ENCODE results near the gene NR2F2.

NR2F2 gene

DNA sequence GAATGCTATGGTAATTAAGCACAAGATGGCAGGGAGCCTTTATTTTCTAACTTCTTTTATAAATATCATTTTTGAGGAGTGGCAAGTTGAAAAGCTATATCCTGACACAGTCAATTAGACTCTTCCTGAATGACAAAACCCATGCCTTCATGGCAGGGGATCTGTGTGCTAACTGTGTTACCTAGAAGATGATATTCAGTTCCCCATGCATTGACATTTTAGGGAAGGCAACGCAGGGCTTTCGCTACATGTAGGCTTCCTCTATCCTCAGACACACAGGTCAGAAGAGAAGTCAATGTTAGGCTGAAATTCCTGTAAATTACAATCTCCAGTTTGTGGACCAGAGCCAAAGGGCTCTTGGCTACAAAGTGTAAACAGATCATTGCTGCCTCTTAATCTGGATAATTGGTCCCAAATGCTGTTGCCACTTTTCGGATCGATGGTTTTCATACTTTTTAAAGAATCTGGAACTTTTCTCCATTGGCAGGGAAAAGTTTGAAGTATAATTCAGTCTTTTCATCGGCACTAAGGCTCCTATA is 22.6 kb upstream of the NR2F2 start:
- H3K9me3 Mint-ChIP-seq = no peaks in the 10 kb centered on the region
- H3K36me3 Mint-ChIP-seq (ENCODE audit: low read depth) = no peaks in the 10 kb centered on the region
- no peaks in the 10 kb centered on the region for H3K27me3 Mint-ChIP-seq
- no peaks in the 10 kb centered on the region for H3K4me1 Mint-ChIP-seq (ENCODE audit: low read depth)
- intact Hi-C loops (cut with micrococcal nuclease) = no loop called here
- H3K4me3 Mint-ChIP-seq = no peak overlapping the region
- H3K27ac Mint-ChIP-seq = no peak overlapping the region

DNA sequence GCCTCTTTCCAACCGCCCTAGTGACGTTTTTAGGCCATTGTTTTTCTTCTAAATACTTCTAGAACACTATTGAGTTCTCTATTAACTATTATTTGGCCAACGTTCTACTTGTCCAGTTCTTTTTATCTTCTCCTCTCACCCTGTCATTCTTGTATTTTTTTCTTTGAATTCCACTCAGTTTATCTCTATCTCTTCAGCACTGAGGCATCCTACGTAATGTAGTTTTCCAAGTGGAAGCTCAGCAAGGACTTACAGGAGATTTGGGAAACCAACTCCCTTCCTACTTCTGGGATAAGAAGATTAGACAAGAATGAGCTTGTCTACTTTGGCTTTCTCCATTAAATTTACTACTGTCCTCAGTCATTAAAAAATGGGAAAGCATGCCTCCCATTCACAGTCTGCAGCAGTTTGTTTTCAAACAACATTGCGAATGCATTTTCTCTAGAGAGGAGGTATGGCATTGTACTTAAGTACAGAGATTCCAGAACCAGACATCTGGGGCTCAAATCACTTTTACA is 21.3 kb upstream of the NR2F2 start:
- H3K4me3 Mint-ChIP-seq = no peak overlapping the region
- no peaks in the 10 kb centered on the region for H3K4me1 Mint-ChIP-seq (ENCODE audit: low read depth)
- no peaks in the 10 kb centered on the region for H3K36me3 Mint-ChIP-seq (ENCODE audit: low read depth)
- intact Hi-C loops (cut with micrococcal nuclease) = no loop called here
- no peak overlapping the region for H3K27ac Mint-ChIP-seq
- peaks cover 2% of the 10 kb centered on the region for H3K27me3 Mint-ChIP-seq
- no peaks in the 10 kb centered on the region for H3K9me3 Mint-ChIP-seq

DNA sequence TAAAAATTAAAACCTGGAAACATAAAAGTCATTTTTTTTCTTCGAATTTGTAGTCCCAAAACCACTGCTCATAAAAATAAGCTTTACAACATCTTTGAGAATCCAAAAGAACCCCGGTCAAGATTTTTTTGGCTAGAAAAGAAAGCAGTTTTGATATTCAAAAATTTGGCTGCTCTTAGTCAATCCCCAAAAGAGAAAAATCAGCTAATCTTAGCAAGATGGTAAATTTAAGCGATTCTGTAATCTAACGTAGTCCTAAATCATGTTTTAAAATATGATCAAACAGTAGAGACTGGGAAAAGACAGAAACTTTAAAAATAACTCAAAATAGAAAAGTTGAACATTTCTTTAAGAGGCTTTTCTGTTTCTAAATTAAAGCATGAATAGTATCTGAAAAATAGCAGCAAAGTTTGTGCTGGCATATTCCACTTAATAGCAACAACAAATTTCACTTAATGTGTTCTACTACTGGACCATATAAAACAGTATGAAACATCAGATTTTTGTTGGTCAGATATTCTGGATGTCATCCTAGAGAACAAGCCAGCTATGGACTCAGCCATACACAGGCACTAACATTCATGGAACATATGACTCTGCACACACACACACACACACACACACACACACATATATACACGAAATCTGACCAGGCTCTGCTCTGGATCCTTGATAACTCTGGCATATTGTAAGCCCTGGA is 19.1 kb upstream of the NR2F2 start:
- intact Hi-C loops (cut with micrococcal nuclease) = no loop called here
- Mint-ChIP-seq H3K27me3 (peaks cover 7% of the 10 kb centered on the region), H3K9me3 (no peaks in the 10 kb centered on the region), H3K4me1 (ENCODE audit: low read depth) (no peaks in the 10 kb centered on the region), H3K4me3 (no peak overlapping the region), H3K27ac (no peak overlapping the region), H3K36me3 (ENCODE audit: low read depth) (no peaks in the 10 kb centered on the region)

DNA sequence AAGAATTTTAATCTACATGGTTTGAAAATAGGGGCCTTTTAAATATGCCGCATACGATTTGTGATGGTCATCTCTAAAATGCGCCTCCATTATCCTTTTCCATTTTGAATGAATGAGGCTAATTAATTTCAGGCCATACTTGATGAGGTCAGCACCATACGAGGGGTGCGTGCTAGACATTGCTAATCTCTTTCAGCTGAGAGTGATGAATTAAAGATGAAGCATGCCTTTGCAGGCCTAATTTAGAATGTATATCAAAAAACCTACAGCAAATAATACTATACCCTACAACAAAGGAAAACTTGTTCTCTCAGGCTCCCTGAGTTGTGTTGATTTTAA is 18.6 kb upstream of the NR2F2 start:
- Mint-ChIP-seq H3K27me3 (peaks cover 9% of the 10 kb centered on the region), H3K36me3 (ENCODE audit: low read depth) (no peaks in the 10 kb centered on the region), H3K9me3 (no peaks in the 10 kb centered on the region), H3K4me1 (ENCODE audit: low read depth) (no peaks in the 10 kb centered on the region), H3K4me3 (no peak overlapping the region), H3K27ac (no peak overlapping the region)
- intact Hi-C loops (cut with micrococcal nuclease) = no loop called here

DNA sequence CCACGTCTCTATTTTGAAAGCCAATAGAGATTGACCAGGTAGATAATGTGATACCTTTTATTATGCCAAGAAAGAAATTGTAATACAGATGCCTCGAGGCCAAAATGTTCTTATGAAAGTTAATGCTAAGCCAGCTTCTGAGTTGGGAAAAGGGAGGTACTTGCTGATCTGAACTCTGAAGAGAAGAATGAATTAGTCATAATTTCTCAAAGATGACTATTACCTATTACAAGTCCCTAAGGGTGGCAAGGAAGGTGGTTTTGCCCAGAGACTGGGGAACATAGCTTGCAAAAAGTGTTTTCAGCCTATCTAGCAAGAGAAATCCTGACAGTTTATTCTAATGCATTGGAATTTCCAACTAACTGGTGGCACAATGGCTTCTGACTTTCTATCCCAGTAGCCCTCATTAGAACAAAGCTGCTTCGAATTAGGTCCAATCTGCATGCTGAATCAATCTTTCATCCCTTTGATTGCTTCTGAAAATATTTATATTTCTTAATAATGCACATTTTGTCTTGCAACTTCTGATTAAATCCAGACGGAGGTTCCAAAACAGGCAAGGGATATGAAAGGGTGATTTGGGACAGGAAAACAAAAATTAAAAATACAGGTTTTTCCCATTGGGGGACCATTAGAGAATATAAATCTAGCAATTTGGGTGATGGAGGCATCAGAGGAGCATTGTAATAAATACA is 17.7 kb upstream of the NR2F2 start:
- H3K9me3 Mint-ChIP-seq = no peaks in the 10 kb centered on the region
- H3K27me3 Mint-ChIP-seq = peaks cover 16% of the 10 kb centered on the region
- H3K27ac Mint-ChIP-seq = no peak overlapping the region
- no peak overlapping the region for H3K4me3 Mint-ChIP-seq
- intact Hi-C loops (cut with micrococcal nuclease) = no loop called here
- no peaks in the 10 kb centered on the region for H3K4me1 Mint-ChIP-seq (ENCODE audit: low read depth)
- H3K36me3 Mint-ChIP-seq (ENCODE audit: low read depth) = no peaks in the 10 kb centered on the region

DNA sequence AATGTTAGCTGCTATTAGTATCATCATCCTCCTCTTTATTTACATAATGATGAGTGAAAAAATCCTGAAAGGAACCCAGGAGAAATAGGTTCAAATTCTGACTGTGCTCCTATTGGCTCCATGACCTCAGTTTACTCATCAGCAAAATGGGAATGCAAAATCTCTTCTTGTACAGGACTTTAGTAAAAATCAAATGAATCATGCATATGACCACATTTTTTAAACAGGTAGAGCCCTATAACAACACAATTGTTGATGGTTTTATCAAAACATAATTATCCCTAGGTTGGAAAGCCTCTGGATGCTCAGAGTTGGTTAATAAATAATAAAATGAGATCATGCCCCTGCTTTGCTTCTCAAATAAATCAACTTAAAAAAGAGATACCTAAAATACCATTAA is 16.0 kb upstream of the NR2F2 start:
- peaks cover 25% of the 10 kb centered on the region for H3K27me3 Mint-ChIP-seq
- no peaks in the 10 kb centered on the region for H3K36me3 Mint-ChIP-seq (ENCODE audit: low read depth)
- H3K9me3 Mint-ChIP-seq = no peaks in the 10 kb centered on the region
- no peak overlapping the region for H3K4me3 Mint-ChIP-seq
- H3K27ac Mint-ChIP-seq = no peak overlapping the region
- no peaks in the 10 kb centered on the region for H3K4me1 Mint-ChIP-seq (ENCODE audit: low read depth)
- intact Hi-C loops (cut with micrococcal nuclease) = no loop called here

DNA sequence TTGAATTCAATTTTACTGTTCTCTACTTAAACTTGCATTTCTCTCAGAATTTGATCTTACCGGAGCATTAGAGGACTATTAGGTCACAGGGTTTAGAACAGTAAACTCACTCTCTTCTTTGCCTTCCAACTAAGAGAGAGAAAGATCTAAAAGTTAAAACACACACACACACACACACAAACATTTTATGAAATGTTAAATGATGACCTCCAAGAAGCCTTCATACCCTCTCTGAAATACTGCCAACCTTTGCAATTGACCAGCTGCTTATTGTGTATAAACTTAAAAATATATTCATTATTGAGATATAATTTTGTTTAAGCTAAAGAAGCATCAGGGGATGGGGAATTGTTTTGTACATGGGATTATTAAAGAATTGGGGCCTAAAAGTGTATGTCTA is 15.5 kb upstream of the NR2F2 start:
- H3K36me3 Mint-ChIP-seq (ENCODE audit: low read depth) = no peaks in the 10 kb centered on the region
- H3K4me3 Mint-ChIP-seq = no peak overlapping the region
- H3K27me3 Mint-ChIP-seq = peaks cover 29% of the 10 kb centered on the region

DNA sequence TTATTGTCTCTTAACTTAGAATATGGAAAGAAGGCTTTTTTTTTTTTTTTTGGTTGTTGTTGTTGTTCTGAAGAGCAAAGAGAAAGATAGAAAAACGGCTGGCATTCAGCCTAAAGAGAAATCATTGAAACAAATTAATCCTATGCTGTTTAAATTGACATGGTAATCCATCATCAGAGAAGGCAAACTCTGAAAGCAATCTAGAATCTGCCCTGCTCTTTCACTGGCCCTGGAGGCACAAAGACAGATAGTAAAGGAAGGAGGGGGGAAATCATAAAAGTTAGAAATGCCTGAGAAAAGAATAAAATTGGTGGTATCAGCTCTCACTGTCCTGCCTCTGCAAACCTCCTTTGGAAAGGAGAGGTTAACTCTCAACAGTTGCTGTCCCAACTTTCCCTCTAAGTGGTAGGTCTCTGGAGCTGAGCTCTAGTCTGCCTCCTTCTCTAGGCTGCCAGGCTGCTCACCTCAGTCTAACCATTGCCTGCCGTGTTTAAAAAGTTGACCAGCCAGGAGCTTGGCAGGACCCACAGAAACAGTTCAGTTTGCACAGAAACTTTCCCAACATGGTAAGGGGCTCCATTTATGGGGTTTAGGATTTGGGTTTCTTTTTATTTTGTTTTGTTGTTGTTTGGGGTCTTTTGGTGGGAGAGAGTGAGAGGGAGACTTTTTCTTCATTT is 13.4 kb upstream of the NR2F2 start:
- no peak overlapping the region for H3K27ac Mint-ChIP-seq
- H3K27me3 Mint-ChIP-seq = peaks cover 48% of the 10 kb centered on the region
- H3K4me3 Mint-ChIP-seq = no peak overlapping the region

More for the DNA sequence above, 15.5 kb upstream of the NR2F2 start:
- Mint-ChIP-seq H3K4me1 (ENCODE audit: low read depth) (no peaks in the 10 kb centered on the region), H3K27ac (no peak overlapping the region), H3K9me3 (no peaks in the 10 kb centered on the region)
- intact Hi-C loops (cut with micrococcal nuclease) = no loop called here

DNA sequence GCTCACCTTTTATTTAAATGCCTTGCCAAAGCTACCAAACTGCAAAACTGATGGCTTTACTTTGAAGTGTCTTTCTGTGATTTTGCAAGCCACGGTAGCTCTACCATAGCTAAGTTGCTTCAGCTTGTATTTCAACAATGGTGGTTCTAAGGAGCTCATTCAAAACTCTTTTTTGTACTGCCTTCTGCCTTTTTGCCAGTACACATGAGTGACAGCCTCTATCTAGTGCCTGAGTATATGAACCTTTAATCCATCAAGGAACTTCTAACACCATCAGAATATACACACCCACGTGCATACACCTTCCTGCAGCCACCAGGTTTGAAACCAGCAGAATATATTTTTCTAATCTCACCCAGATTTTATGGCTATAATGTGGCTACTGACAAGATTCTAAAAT is 10.4 kb upstream of the NR2F2 start:
- intact Hi-C loops (cut with micrococcal nuclease) = loop anchor here (10.0 kb wide), 2 partner anchors 915 to 1435 kb away; no protein-coding TSS in a partner anchor
- Mint-ChIP-seq H3K4me1 (ENCODE audit: low read depth) (no peaks in the 10 kb centered on the region), H3K9me3 (no peaks in the 10 kb centered on the region), H3K27ac (no peak overlapping the region), H3K27me3 (peaks cover 74% of the 10 kb centered on the region), H3K36me3 (ENCODE audit: low read depth) (no peaks in the 10 kb centered on the region), H3K4me3 (no peak overlapping the region)

More for the DNA sequence above, 13.4 kb upstream of the NR2F2 start:
- intact Hi-C loops (cut with micrococcal nuclease) = no loop called here
- Mint-ChIP-seq H3K9me3 (no peaks in the 10 kb centered on the region), H3K36me3 (ENCODE audit: low read depth) (no peaks in the 10 kb centered on the region), H3K4me1 (ENCODE audit: low read depth) (no peaks in the 10 kb centered on the region)

DNA sequence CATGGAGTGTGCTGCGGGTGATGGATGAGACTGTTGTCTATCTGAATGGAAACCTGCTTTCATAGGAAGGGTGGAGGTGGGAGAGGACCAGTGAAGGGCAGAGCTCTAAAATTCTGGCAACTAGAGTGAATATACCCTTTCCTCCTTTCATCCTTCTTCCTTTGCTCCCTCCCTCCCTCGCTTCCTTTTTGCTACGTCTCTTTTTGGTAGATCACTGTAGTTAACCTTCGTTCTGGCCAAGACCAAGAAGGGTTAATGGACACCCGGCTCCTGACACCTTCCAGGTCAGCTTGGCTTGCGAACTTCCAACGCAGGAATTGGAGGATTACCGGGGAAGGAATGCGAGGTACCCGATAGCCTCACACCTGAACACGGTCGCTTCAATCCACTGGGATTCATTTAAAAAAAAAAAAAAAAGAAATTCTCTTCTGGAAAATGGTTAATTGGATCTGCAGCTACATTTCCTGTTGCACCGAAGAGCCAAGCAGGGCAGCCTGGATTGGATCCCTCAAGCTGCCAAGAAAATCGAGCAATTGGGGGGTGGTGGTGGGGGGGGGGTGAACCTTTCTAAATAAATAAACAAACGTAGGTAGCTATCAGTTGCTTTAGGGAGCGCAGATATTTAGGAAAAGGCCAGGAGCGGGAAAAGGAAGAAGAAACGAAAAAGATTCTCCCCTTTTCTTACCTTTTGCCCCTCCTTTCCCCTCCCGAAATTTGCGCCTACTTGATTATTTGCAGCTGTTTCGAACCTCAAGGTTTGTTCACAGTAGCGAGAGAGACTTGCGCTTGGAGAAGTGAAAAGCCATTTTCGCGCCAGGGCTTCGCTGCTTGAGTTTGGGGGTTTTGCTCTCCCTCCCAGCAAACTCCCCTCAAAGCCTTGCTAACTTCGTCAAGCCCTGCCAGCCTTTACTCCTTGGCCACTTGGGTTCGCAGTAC is 9.5 kb upstream of the NR2F2 start:
- no peaks in the 10 kb centered on the region for H3K4me1 Mint-ChIP-seq (ENCODE audit: low read depth)
- intact Hi-C loops (cut with micrococcal nuclease) = loop anchor here (10.0 kb wide), 2 partner anchors 914 to 1434 kb away; no protein-coding TSS in a partner anchor
- H3K4me3 Mint-ChIP-seq = no peak overlapping the region
- H3K27ac Mint-ChIP-seq = no peak overlapping the region
- peaks cover 78% of the 10 kb centered on the region for H3K27me3 Mint-ChIP-seq
- no peaks in the 10 kb centered on the region for H3K9me3 Mint-ChIP-seq
- H3K36me3 Mint-ChIP-seq (ENCODE audit: low read depth) = no peaks in the 10 kb centered on the region

DNA sequence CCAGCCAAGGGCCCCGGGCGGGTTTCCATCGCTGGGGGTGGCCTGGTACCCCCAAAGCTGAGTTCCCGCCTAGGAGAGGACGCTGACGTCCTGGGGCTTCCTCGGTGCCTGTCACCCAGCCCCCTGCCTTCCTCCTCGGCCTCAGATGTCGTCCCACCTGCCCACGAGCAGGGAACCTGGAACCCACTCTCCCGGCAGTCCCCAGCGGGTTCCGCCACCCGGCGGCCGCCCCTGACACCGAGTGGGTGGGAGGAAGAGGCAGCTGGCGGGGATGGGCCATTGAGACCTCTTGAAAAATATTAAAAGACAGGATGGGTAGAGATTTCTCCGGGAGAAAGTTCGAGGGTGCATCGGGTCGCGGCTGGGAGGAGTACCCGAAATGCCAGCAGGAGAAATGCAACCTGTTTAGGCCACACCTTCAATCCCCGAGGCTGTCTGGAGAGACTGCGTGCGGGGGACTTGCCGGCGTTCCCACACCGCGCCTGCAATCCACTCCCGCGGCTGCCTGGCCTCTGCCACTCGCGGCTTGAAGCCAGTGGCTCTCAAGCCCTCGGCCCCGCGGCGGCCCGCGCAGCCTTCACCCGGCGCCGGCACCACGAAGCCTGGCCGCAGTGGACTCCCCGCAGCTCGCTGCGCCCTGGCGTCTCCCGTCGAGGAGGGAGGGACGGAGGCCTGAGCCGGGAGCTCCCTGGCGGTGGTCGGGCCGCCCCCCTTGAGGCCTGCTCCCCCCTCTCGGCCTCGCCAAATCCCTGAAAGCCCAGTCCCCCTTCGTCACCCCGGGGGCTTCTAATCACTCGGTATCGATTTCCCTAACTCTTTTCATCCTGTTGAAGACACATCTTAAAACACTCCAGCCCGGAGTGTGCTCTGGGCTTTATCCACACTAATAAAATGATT is 8.6 kb upstream of the NR2F2 start:
- Mint-ChIP-seq H3K27me3 (peaks cover 84% of the 10 kb centered on the region), H3K27ac (no peak overlapping the region), H3K36me3 (ENCODE audit: low read depth) (no peaks in the 10 kb centered on the region), H3K4me1 (ENCODE audit: low read depth) (peaks cover 5% of the 10 kb centered on the region), H3K9me3 (no peaks in the 10 kb centered on the region), H3K4me3 (no peak overlapping the region)
- intact Hi-C loops (cut with micrococcal nuclease) = loop anchor here (10.0 kb wide), 2 partner anchors 913 to 1433 kb away; no protein-coding TSS in a partner anchor

DNA sequence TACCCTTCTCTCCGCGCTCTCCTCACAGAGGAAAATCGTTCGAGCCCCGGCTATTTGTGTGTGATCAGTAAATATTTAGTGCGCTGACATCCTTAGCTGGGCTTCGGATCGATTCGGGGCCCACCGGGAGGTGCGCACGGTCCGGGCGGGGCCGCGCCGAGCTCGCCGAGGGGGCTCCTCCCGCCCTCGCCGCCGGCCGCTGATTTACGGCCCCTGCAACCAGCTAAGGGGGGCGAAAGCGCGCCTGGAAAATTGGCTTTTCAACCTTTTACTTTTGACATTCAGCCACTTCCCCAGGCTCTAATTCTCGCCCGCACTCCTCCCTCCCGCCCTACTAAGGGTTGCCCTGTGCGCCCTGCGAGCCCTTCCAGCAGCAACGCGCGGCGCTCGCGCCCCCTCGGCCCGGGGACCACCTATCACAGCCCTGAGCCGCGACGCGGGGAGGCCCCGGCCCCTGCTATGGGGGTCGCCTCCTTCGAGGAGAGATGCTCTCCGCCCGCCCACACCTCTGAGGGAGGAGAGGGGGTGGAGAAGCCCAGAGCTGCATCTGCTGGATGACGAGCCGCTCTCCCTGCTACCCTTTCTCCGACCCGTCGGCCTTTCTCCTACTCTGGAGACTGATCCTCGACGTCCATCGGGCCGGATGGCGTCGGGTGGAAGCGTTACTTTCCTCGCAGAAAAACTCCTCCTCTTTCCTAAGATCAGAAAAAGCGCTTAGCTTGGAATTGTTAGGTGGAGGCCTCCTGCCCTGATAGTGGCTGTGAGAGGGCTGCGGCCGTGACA is 7.8 kb upstream of the NR2F2 start:
- H3K4me3 Mint-ChIP-seq = no peak overlapping the region
- H3K27me3 Mint-ChIP-seq = peaks cover 86% of the 10 kb centered on the region
- no peak overlapping the region for H3K27ac Mint-ChIP-seq
- H3K9me3 Mint-ChIP-seq = no peaks in the 10 kb centered on the region
- H3K36me3 Mint-ChIP-seq (ENCODE audit: low read depth) = no peaks in the 10 kb centered on the region
- intact Hi-C loops (cut with micrococcal nuclease) = loop anchor here (10.0 kb wide), 2 partner anchors 912 to 1432 kb away; no protein-coding TSS in a partner anchor
- peaks cover 8% of the 10 kb centered on the region for H3K4me1 Mint-ChIP-seq (ENCODE audit: low read depth)

Data from dendritic cell treated with granulocyte-macrophage colony-stimulating factor and Interleukin-4, amounts not matched to agents 40 ng/mL and 50 ng/mL, for 4 days (primary cell).